Endothelial cell of umbilical vein (primary cell): ENCODE measurements around the gene USP34. TPM values are rescaled to one million over a fixed set of nuclear protein-coding genes. Genes with fewer than 3 reads are reported as not detected.

Experiments used
- BruUV-seq: library from RNA; stranded (reverse); fragments of 400-500 nt; replicated peaks from 2 replicates; lab custom pipeline; 2021; lab: Mats Ljungman, UMichigan
- CTCF ChIA-PET: fragments of 300-600, 350-600 bp; sonication (Branson Sonifier 250); formaldehyde crosslinking; loops from one replicate; lab custom pipeline; 2021; ENCODE audit warnings: antibody characterized with exemption, inconsistent platforms; lab: Charles Lee
- POLR2A ChIA-PET: fragments of 300-600, 350-600 bp; sonication (Branson Sonifier 250); formaldehyde crosslinking; loops from one replicate; lab custom pipeline; 2021; ENCODE audit warnings: antibody characterized with exemption, inconsistent platforms; lab: Charles Lee
- DNase-seq: peaks from one replicate; pipeline ENCODE4 v3.0.0-alpha.2; 2011; ENCODE audit warnings: low read depth, low spot score
- FAIRE-seq: peaks from 2 replicates; lab custom pipeline; 2011; peaks lifted over from hg19 to GRCh38; lab: Jason Lieb, UNC
- H2AFZ ChIP-seq: 2 replicates; pipeline ENCODE4 v1.6.0; 2012; ENCODE audit warnings: low read depth, low read length, control low read depth, inconsistent platforms
- H3K27ac ChIP-seq: 2 replicates; pipeline ENCODE4 v1.5.1; 2011; ENCODE audit warnings: low read depth, mild to moderate bottlenecking, control low read depth, low read length, moderate library complexity; ENCODE audit not compliant: insufficient read depth
- H3K27me3 ChIP-seq, 2 experiments: 2 replicates each; pipeline versions ENCODE4 v1.6.0 to v1.6.1; 2011; ENCODE audit warnings: low read length in 2 of 2, mixed read lengths in 1 of 2; ENCODE audit not compliant: control insufficient read depth in 2 of 2, insufficient read depth in 2 of 2
- H3K36me3 ChIP-seq, 2 experiments: 2 replicates in 1 of 2; 3 replicates in 1 of 2; pipeline ENCODE4 v1.5.1; 2011; ENCODE audit warnings: low read length in 2 of 2, mild to moderate bottlenecking in 1 of 2, moderate library complexity in 1 of 2; ENCODE audit not compliant: control insufficient read depth in 2 of 2, insufficient read depth in 2 of 2; ENCODE audit errors: extremely low read depth in 1 of 2
- H3K4me1 ChIP-seq: 3 replicates; pipeline ENCODE4 v1.5.1; 2011; ENCODE audit warnings: mild to moderate bottlenecking, low read length; ENCODE audit not compliant: control insufficient read depth, insufficient read depth; ENCODE audit errors: extremely low read depth
- H3K4me2 ChIP-seq: 2 replicates; pipeline ENCODE4 v1.6.1; 2011; ENCODE audit warnings: low read length, control low read depth, mixed read lengths; ENCODE audit not compliant: insufficient read depth
- H3K4me3 ChIP-seq, 3 experiments: fragments of 200-600 bp in 1 of 3; sonication (generic), shearing (Covaris generic) in 1 of 3; replicated peaks in 1 of 3; 2 replicates each; pipeline ENCODE4 v1.5.1; 2011 to 2016; ENCODE audit warnings: control low read depth in 3 of 3, low read length in 3 of 3, mild to moderate bottlenecking in 2 of 3, inconsistent platforms in 1 of 3, low read depth in 1 of 3, moderate library complexity in 1 of 3; ENCODE audit not compliant: insufficient read depth in 1 of 3
- H3K79me2 ChIP-seq: 2 replicates; pipeline ENCODE4 v1.6.0; 2012; ENCODE audit warnings: low read length, inconsistent platforms; ENCODE audit not compliant: control insufficient read depth, insufficient read depth
- H3K9ac ChIP-seq: replicated peaks from 2 replicates; pipeline ENCODE3; 2011; ENCODE audit warnings: low read length, control low read depth; ENCODE audit not compliant: insufficient read depth; ENCODE audit errors: extremely low read depth
- H3K9me1 ChIP-seq: replicated peaks from 3 replicates; pipeline ENCODE4 v1.6.0; 2011; ENCODE audit warnings: mild to moderate bottlenecking, low read length; ENCODE audit not compliant: control insufficient read depth, insufficient read depth; ENCODE audit errors: extremely low read depth
- H3K9me3 ChIP-seq: replicated peaks from 2 replicates; pipeline ENCODE4 v1.5.1; 2012; ENCODE audit warnings: low read length, inconsistent platforms; ENCODE audit not compliant: control insufficient read depth, insufficient read depth
- H4K20me1 ChIP-seq: replicated peaks from 2 replicates; pipeline ENCODE3; 2011; ENCODE audit warnings: mild to moderate bottlenecking, low read length; ENCODE audit not compliant: control insufficient read depth, insufficient read depth; ENCODE audit errors: extremely low read depth
- EZH2 ChIP-seq: IDR thresholded peaks from 2 replicates; pipeline ENCODE4 v1.6.1; 2012; ENCODE audit warnings: borderline replicate concordance, low read depth, mild to moderate bottlenecking, moderate library complexity, low read length, inconsistent platforms; ENCODE audit not compliant: severe bottlenecking
- FOS ChIP-seq: IDR thresholded peaks from 2 replicates; pipeline ENCODE4 v1.6.1; 2011; ENCODE audit warnings: mild to moderate bottlenecking, low read length, moderate library complexity, borderline replicate concordance; ENCODE audit not compliant: insufficient read depth
- GATA2 ChIP-seq: IDR thresholded peaks from 2 replicates; pipeline ENCODE4 v1.7.0; 2011; ENCODE audit warnings: low read depth, mild to moderate bottlenecking, moderate library complexity, mixed read lengths, low read length; ENCODE audit not compliant: insufficient read length, insufficient read depth
- JUN ChIP-seq: IDR thresholded peaks from 2 replicates; pipeline ENCODE4 v1.6.1; 2011; ENCODE audit warnings: borderline replicate concordance, low read depth; ENCODE audit not compliant: insufficient read length, insufficient read depth
- MAX ChIP-seq: IDR thresholded peaks from 2 replicates; pipeline ENCODE4 v1.6.1; 2011; ENCODE audit not compliant: insufficient read depth, insufficient read length
- MYC ChIP-seq: IDR thresholded peaks from one replicate; pipeline ENCODE4 v1.6.1; 2011; ENCODE audit warnings: mild to moderate bottlenecking, low read depth, low read length
- POLR2A ChIP-seq: IDR thresholded peaks from 2 replicates; pipeline ENCODE4 v1.6.1; 2012; ENCODE audit warnings: low read depth, mild to moderate bottlenecking, control low read depth, low read length
- POLR2AphosphoS5 ChIP-seq: IDR thresholded peaks from 2 replicates; pipeline ENCODE4 v1.6.1; 2012; ENCODE audit warnings: low read depth, mild to moderate bottlenecking, control low read depth, low read length, moderate library complexity; ENCODE audit not compliant: insufficient read depth
- dilution Hi-C: fragments of 300-500 bp; cut with MboI; formaldehyde crosslinking; loops from one replicate; pipeline ENCODE4 v1.15.0; 2019; ENCODE audit warnings: low sequenced_read_pairs; ENCODE audit not compliant: extremely low pct_ligation_motif_present
- intact Hi-C: fragments of 100-400 bp; cut with micrococcal nuclease; formaldehyde crosslinking; loops from one replicate; pipeline ENCODE4 v1.10.0; 2022
- polyA plus RNA-seq, 4 experiments: library from polyadenylated mRNA; depleted of rRNA in 3 of 4; stranded (reverse) in 3 of 4; unstranded in 1 of 4; fragments of >200 nt; gene quantifications; 2 replicates each; pipeline versions ENCODE4 v1.2.1 to v1.2.3, GENCODE V29; 2011 to 2012; ENCODE audit warnings: missing spikeins in 1 of 4
- total RNA-seq: library from RNA; stranded (reverse); gene quantifications from 2 replicates; pipeline ENCODE4 v1.2.3, GENCODE V29; 2021
- TF ChIP-seq, protein P1 (sequence below), 2 donors: IDR thresholded peaks; 1 replicate in 1 of 2; 2 replicates in 1 of 2; pipeline ENCODE4 v1.5.1; 2011; ENCODE audit warnings: low read length in 2 of 2, mild to moderate bottlenecking in 2 of 2, moderate library complexity in 2 of 2, control low read depth in 1 of 2, inconsistent platforms in 1 of 2, low read depth in 1 of 2; ENCODE audit not compliant: insufficient read depth in 1 of 2; ENCODE audit errors: extremely low read depth in 1 of 2

USP34 gene
- total and polyA plus RNA-seq, 2 donors (not counting 3 experiments of a cell fraction or from before 2014, with no cell fraction given), result 46.3 to 96.9 TPM

DNA sequence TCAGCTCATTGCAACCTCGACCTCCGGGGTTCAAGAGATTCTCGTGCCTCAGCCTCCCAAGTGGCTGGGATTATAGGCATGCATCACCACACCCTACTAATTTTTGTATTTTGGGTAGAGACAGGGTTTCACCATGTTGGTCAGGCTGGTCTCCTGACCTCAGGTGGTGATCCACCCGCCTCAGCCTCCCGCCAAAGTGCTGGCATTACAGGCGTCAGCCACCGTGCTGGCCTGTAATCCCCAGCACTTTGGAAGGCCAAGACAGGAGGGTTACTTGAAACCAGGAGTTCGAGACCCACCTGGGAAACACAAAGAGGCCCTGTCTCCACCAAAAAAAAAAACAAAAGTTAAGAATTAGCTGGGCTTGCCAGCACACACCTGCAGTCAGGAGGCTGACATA, 18.5 kb downstream of the USP34 start:
- Histone ChIP-seq H3K4me1 (no peaks in the 10 kb centered on the region), H2AFZ (no peak overlapping the region), H3K36me3 (no peaks in the 10 kb centered on the region), H3K4me3 (no peak overlapping the region), H4K20me1 (peaks cover 3% of the 10 kb centered on the region), H3K27me3 (no peaks in the 10 kb centered on the region), H3K4me2 (no peak overlapping the region), H3K9ac (no peak overlapping the region), H3K79me2 (peaks cover 97% of the 10 kb centered on the region), H3K9me1 (no peaks in the 10 kb centered on the region), H3K9me3 (no peaks in the 10 kb centered on the region), H3K27ac (no peak overlapping the region)
- dilution Hi-C loops (no loop called here), intact Hi-C loops (no loop called here)
- ChIA-PET POLR2A (no interaction called here), CTCF (no interaction called here)
- FAIRE-seq (no peak), DNase-seq (no peak)
- TF ChIP-seq MYC (no peak), MAX (no peak), POLR2A (no peak), EZH2 (no peak), FOS (no peak), GATA2 (no peak), POLR2AphosphoS5 (no peak), JUN (no peak)
- TF ChIP-seq, protein P1, sequence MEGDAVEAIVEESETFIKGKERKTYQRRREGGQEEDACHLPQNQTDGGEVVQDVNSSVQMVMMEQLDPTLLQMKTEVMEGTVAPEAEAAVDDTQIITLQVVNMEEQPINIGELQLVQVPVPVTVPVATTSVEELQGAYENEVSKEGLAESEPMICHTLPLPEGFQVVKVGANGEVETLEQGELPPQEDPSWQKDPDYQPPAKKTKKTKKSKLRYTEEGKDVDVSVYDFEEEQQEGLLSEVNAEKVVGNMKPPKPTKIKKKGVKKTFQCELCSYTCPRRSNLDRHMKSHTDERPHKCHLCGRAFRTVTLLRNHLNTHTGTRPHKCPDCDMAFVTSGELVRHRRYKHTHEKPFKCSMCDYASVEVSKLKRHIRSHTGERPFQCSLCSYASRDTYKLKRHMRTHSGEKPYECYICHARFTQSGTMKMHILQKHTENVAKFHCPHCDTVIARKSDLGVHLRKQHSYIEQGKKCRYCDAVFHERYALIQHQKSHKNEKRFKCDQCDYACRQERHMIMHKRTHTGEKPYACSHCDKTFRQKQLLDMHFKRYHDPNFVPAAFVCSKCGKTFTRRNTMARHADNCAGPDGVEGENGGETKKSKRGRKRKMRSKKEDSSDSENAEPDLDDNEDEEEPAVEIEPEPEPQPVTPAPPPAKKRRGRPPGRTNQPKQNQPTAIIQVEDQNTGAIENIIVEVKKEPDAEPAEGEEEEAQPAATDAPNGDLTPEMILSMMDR (IDR thresholded peaks at IDR 0.05; ENCODE audit: extremely low read depth in 1 of 2, insufficient read depth in 1 of 2, low read depth in 1 of 2, low read length in 2 of 2), result no peak
- no TSS peak for BruUV-seq
